ENCODE data around the gene KCNJ1.

Gene KCNJ1

GRCh38 chr11:128867277-128867676, at the start of gene KCNJ1:
TSS of gene KCNJ1 (minus strand) at chr11:128867296. CDS start at chr11:128840243, 27,053 bp downstream.
- no peak for DNase-seq

- no peak for DNase-seq
Observed at GRCh38 chr11:128916681-128917080, 49.6 kb upstream of the KCNJ1 start.

GRCh38 chr11:128916037-128916572, 49.0 kb upstream of the KCNJ1 start:
- no peak for DNase-seq

GRCh38 chr11:128915149-128915521, 48.0 kb upstream of the KCNJ1 start:
- DNase-seq, result no peak

- no peak for DNase-seq
Observed at GRCh38 chr11:128914216-128915148, 47.4 kb upstream of the KCNJ1 start.

- no peak for DNase-seq
Observed at GRCh38 chr11:128913806-128914205, 46.7 kb upstream of the KCNJ1 start.

DNA sequence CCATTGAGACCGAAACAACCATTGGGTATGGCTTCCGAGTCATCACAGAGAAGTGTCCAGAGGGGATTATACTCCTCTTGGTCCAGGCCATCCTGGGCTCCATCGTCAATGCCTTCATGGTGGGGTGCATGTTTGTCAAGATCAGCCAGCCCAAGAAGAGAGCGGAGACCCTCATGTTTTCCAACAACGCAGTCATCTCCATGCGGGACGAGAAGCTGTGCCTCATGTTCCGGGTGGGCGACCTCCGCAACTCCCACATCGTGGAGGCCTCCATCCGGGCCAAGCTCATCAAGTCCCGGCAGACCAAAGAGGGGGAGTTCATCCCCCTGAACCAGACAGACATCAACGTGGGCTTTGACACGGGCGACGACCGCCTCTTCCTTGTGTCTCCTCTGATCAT, 44.6 kb upstream of the KCNJ1 start:
- DNase-seq, result no peak

GRCh38 chr11:128911239-128911638, 44.1 kb upstream of the KCNJ1 start:
- DNase-seq, result no peak

DNA sequence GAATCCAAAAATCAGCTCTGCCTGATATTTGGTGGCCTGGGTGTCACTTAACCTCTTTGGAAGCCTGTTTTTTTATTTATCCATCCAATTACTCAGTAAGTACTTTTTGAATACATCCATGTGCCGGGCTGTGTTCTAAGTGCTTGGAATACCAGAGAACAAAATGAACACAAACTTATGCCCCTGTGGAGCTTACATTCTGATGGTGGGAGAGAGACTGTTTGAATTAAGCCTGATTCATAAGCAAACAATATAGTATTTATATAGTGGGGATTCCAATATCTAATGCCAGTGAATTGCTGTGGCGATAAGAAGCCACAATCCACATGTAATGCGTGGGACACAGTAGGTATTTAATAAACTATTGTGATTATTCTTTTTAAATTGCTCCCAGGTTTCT, 43.5 kb upstream of the KCNJ1 start:
- DNase-seq, result no peak

GRCh38 chr11:128909438-128910125, 42.5 kb upstream of the KCNJ1 start:
- DNase-seq, result no peak

- peak; percentile 62 for DNase-seq
Observed at GRCh38 chr11:128908391-128909246, 41.5 kb upstream of the KCNJ1 start.

- DNase-seq, result no peak
Observed at GRCh38 chr11:128907585-128907984, 40.5 kb upstream of the KCNJ1 start.

GRCh38 chr11:128906185-128907050, 39.3 kb upstream of the KCNJ1 start:
- no peak for DNase-seq

- DNase-seq, result peak; percentile 70
Observed at GRCh38 chr11:128905345-128906184, 38.5 kb upstream of the KCNJ1 start.

DNA sequence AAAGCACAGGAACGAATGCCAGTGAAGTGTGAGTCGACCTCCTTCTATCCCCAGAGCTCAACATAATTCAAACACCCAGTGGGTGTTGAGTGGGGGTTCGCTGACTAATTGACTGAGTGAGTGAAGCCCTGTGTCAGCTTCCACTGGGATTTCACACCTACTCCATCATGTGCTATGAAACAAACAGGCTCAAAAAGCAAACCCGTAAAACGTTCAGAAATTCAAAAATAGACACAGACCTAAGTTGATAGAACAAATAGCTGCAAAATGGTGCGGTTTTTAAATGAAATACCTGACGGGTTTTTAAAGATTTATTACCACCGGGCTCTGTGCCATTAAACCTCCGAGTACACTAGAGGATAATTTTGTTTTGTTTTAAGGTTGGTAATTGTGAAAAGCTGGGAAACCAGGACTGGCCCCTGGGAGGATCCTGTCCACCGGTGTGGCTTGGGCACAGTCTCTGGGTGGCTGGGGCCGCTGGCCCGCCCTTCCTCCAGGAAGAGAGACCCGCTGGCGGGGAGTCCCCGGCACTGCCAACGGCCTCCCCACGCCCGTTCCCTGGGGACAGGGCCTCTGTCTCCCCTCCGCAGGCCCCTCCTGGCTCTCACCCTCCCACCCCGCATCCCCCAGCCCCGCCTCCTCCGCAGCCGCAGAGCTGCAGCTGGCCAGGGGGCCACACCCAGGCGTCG, 37.7 kb upstream of the KCNJ1 start:
- DNase-seq, result peak; percentile 61

DNA sequence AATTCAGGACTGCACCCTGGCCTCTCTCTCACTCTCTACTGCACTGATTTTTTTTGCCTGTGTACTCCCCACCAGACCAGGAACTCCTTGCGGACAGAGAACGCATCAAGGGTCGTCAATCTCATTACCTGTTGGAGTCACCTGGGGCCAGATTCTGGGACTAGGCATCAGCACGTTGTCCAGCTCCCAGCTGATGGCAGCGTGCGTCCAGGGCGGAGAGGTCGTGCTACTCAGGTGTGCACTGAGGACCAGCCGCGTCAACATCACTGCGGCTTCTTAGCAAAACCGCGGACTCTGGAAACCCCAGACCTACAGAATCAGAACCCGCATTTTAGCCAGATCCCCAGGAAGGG, 37.2 kb upstream of the KCNJ1 start:
- no peak for DNase-seq

GRCh38 chr11:128903248-128904061, 36.4 kb upstream of the KCNJ1 start:
- DNase-seq, result no peak

DNA sequence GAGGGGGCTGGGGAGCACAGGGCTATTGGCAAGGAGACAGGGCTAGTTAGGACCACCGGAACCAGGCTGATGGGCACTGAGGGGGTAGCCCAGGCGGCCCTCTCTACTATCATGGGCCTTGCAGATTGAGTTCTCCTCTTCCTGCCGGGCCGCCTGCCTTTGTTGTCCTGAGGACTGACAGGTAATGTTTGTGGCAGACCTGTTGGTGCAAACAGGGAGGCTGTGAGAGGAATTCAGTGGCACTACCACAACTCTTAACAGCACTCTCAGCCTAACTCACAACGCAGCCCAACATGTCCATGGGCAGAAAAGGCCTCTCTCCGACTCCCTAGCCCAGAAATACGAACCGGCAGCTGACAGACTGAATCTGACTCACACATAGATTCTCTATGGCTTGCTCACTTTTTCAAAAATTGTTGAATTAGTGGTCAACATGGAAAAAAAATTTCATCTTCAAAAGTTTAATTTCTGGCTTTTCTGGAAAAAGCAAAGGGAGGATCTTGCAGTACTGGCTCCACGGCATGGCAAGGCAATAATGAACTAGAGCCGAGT, 35.5 kb upstream of the KCNJ1 start:
- DNase-seq, result no peak
